HG03342 (cell line): ENCODE data around the gene CROCC.
"Not testable (repeated sequence)": the region's sequence is repeated elsewhere in the genome, so short reads cannot be mapped to it uniquely, and the experiment has no call there.

Source experiments
- ATAC-seq: cut with Tn5 transposase; IDR thresholded peaks from one replicate; pipeline ENCODE4 v1.9.1; 2021; ENCODE audit warnings: mild to moderate bottlenecking, moderate library complexity; ENCODE audit not compliant: unreplicated experiment

The CROCC gene

GRCh38 chr1:16936580-16936979 is 14.8 kb downstream of the CROCC start:
- ATAC-seq = not testable (repeated sequence)

DNA sequence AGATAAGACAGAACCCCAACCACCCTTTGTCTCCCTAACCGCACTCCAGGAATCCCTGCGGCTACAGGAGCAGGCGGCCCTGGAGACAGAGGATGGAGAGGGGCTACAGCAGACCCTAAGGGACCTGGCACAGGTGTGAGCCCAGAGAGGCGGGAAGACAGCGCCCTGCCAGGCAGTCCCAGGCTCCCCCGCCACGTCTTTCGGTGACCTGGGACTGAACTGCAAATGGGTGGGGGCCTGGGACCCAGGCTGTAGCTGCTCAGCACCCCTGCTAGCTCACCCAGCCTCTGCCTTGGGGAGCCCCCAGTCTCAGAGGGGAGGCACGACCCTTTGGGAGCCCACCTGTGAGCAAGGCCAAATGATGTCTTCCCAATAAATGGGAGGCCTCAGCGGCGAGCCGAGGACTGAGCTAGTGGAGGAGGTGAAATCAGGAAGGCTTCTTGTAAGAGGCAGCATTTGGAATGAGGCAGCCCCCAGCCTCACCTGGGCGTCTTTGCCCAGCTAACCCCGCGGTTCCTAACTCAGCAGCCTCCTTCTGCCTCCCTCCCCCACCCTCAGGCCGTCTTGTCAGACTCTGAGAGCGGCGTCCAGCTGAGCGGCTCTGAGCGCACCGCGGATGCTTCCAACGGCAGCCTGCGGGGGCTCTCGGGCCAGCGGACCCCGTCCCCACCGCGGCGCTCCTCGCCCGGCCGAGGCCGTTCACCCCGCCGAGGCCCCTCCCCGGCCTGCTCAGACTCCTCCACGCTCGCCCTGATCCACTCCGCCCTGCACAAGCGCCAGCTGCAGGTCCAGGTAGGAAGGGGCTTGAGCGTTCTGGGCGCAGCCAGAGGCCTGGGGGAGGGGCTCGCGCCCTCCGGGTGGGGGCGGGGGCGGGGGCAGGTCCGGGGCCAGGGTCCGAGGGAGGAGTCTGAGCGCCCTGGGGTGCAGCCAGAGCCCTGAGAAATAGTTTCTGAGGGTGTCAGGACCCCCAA is 16.9 kb downstream of the CROCC start:
- no peak for ATAC-seq

DNA sequence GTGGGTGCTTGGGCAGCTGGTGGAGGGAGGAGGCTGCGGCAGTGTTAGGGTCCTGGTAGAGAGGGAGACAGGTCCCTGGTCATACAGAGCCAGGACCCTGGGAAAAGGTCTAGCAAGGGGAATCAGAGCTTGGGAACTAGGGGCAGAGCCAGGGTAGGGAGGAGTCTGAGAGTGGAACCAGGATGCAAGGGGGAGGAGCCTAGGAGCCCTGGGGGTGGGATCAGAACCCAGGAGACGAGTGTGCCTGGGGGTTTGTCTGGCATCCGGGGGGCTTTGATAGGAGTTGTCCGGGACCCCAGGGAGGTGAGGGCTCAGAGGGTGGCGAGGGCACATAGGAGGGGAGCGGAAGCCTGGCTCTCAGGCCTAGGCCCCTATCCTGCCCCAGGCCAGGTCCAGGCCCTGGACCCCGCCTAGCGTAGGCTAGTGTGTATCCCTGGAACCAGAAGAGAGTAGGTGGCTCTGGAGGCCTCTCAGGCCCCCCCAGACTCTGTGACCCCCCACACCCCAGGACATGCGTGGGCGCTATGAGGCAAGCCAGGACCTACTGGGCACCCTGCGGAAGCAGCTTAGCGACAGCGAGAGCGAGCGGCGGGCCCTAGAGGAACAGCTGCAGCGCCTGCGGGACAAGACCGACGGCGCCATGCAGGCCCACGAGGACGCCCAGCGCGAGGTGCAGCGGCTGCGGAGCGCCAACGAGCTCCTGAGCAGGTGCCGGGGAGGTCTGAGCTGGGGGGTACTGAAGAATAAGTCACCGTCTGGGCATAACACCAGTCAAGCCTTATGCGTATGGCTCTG is 17.9 kb downstream of the CROCC start:
- ATAC-seq = not testable (repeated sequence)

GRCh38 chr1:16944038-16944437 is 22.3 kb downstream of the CROCC start:
- no peak for ATAC-seq

DNA sequence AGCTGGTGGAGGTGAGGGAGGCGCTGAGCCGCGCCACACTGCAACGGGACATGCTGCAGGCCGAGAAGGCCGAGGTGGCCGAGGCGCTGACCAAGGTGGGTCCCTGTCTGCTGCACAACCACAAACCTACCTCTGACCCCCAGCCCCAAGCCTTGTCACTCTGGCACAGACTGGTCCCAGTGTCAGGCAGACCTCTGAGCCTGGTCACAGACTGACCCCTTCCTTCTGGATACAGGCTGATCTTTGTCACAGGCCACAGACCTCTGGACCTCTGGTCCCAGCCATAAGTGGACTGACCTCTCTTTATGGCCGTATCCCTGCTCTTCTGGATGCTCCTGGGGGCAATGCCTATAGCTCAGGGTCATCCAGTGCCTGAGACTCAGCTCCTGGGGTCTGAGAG is 23.8 kb downstream of the CROCC start:
- not testable (repeated sequence) for ATAC-seq

DNA sequence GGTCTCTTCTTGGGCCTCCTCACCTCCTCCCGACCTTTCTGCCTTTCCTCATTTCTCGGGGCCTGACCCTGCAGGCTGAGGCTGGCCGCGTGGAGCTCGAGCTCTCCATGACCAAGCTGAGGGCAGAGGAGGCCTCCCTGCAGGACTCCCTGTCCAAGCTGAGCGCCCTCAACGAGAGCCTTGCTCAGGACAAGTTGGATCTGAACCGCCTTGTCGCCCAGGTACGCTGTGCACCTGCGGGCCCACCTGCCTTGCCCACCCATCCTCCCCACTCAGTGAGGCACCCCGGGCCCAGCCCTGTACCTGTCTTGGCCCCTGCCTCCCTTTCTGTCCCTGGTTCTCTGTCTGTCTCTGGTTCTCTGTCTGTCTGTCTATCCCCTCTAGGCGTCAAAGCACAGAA is 24.5 kb downstream of the CROCC start:
- ATAC-seq = not testable (repeated sequence)

GRCh38 chr1:16946646-16947045 is 24.9 kb downstream of the CROCC start:
- ATAC-seq = no peak

GRCh38 chr1:16948282-16948891 is 26.7 kb downstream of the CROCC start:
- ATAC-seq = not testable (repeated sequence)

GRCh38 chr1:16949026-16949425 is 27.3 kb downstream of the CROCC start:
- not testable (repeated sequence) for ATAC-seq

GRCh38 chr1:16952376-16952775 is 30.6 kb downstream of the CROCC start:
- ATAC-seq = not testable (repeated sequence)

GRCh38 chr1:16954579-16954978 is 32.8 kb downstream of the CROCC start:
- ATAC-seq = no peak

DNA sequence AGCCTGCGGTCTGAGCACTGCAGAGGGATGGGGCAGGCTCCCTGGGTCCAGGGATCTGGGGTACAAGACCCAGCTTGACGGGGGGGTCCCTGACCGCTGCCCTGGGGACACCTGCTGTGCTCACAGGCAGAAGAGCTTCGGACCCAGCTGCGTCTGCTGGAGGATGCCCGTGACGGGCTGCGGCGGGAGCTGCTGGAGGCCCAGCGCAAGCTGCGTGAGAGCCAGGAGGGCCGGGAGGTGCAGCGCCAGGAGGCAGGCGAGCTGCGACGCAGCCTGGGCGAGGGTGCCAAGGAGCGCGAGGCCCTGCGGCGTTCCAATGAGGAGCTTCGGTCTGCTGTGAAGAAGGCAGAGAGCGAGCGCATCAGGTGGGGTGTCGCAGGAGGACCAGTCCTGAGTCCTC is 33.5 kb downstream of the CROCC start:
- ATAC-seq = no peak

- no peak for ATAC-seq
Observed at GRCh38 chr1:16956775-16957174, 35.0 kb downstream of the CROCC start.

DNA sequence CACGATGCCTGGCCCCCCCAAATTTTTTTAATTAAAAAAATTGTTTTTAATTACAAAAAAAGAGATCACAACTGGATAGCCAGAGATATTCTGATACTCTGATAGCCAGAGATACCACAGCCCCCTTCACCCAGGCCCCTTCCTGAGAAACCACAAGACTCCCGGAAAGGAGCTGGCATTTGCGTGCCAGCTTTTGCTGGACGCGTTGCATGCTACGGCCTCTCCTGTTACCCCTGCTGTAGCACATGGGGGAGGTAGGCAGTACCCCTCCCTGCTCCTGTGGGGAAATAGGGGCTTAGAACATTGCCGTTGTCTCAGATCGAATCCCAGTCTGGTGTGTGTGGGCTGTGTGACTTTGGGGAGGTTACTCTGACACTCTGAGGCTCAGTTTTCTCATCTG is 36.0 kb downstream of the CROCC start:
- ATAC-seq = no peak

DNA sequence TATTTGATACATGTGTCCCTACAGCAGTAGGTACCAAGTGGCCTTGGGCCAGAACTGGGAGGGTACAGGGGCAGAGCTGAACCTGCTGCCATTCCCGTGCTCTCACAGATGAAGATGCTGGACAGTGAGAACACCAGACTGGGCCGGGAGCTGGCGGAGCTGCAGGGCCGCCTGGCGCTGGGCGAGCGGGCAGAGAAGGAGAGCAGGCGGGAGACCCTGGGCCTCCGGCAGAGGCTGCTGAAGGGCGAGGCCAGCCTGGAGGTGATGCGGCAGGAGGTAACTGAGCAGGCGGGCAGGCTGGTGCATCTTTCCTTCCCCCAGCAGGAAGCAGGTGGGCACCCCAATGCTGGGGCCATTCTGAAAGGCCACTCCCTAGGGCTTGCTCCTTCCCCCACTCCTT is 36.7 kb downstream of the CROCC start:
- ATAC-seq = no peak

- ATAC-seq = peak; percentile 80
Observed at GRCh38 chr1:16960560-16961296, 39.0 kb downstream of the CROCC start.

DNA sequence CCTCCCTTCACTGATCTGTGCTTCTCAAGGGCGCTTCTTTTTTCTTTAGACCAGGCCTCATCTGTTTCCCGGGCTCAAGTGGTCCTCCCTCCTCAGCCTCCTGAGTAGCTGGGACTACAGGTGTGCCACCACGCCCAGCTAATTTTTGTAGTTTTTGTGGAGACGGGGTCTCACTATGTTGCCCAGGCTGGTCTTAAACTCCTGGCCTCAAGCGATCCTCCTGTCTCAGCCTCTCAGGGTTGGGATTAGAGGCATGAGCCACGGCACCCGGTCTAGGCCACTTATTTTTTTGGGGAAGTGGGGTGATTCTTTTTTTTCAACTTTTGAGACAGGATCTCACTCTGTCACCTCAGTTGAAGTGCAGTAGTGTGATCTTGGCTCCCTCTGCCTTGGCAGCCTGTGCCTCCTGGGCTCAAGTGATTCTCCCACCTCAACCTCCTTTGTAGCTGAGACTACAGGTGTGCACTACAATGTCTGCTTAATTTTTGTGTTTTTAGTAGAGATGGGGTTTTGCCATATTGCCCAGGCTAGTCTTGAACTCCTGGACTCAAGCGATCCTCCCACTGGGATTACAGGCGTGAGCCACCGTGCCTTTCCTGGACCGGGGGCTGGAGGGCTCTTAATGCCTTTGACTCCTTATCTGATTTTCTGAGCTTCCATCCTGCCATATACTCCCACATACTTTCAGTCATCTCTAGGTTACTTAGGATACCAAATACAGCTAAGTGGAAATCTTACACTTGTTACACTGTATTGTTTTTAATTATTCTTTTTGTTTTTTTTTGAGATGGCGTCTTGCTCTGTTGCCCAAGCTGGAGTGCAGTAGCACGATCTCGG is 39.8 kb downstream of the CROCC start:
- no peak for ATAC-seq

DNA sequence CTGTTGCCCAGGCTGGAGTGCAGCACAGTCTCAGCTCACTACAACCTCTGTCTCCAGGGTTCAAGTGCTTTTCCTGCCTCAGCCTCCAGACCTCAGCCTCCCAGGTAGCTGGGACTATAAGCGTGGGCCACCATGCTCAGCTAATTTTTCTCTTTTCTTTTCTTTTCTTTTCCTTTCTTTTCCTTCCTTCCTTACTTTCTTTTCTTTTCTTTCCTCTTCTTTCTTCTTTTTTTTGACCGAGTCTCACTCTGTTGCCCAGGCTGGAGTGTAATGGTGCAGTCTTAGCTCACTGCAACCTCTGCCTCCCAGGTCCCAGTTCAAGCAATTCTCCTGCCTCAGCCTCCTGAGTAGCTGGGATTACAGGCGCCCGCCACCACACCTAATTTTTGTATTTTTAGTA is 42.4 kb downstream of the CROCC start:
- ATAC-seq = not testable (repeated sequence)

GRCh38 chr1:16965486-16966067 is 43.8 kb downstream of the CROCC start:
- ATAC-seq = no peak
